NCI-H2196 treated with DMSO at 0.1 percent for 48 hours (cell line): ENCODE measurements around the gene FOXP3.
A peak's percentile ranks its signal among the peaks of the same experiment; 100 is the strongest.

ENCODE experiments used
- DNase-seq: peaks from one replicate; lab custom pipeline; 2025; ENCODE audit not compliant: unreplicated experiment; lab: John Stamatoyannopoulos, UW

The FOXP3 gene

DNA sequence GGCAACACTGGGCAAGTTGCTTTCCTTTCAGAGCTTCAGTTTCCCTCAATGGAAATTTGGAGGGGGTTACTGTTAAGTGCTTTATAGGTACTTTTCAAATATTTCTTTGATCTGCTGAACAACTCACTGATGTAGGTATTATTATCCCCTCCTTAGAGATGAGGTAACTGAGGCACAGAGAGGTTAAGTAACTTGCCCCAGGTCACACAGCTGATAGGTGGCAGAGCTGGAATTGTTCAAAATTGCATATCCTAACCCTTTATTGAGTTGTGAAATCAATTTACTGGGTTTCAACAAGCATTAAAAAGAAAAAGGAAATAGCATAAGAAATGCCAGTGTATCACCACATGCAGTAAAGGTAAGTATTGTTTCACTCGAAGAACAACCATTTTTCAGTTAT lies 11.7 kb upstream of the FOXP3 start:
- no peak for DNase-seq

DNA sequence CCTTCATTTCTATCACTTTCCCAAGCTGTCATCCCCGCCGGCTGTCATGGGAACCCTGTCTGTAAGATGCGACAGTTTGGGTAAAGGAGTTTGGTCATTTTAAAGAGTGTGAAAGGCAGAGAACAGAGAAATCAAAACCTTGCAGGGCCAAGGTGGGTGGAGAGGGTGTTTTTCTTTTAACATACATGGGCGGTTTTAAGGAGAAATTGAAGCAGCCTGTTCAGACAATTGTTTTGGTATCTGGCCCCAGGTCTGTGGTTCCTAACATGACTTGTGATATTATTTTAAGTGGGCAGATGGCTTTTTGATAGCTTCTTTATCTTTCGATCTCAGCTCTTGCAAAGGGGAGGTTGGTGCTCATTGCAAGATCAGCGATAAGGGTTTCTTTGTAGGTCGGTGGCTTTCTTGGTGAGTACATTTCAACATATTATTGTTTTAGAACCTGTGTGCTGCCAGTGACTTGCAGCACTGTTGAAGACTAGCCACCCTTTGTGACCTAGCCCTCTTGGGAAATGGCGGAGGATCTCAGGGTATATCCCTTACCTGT lies 8.7 kb upstream of the FOXP3 start:
- no peak for DNase-seq

DNA sequence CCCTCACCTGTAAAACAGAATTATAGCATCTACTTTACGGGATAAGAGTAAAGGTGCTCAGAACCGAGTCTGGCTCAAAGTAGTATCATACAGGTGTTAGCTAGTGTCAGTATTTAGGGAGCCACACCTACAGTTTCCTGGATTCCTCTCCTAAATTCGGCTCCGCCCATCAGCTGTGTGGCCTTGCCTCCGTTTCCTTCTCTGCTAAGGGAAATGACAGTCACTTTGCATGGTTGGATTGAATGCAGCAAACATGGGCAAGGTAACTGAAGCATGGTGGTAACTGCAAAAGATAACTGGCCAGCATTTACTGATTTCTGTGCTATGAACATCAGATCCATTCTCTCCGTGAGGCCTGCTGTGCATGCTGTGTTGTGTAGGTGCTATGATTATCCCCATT lies 7.9 kb upstream of the FOXP3 start:
- no peak for DNase-seq

DNA sequence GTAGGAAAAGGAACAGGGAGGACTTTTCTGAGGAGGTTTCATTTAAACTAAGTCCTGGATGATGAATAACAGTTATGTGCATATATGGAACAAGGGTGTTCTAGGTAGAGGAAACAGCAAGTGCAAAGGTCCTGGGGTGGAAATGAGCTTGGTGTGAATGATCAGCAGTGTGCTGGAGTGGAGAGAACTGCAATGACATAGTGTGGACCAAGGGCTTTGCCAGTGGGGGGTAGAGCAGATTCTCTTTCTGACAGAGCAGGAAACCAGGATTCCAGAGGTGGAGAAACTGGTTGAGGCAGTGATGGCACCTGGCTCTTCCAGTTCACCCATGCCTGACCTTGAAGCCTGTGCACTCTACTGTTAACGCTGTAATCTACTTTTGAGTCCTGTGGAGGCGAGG lies 6.8 kb upstream of the FOXP3 start:
- no peak for DNase-seq

DNA sequence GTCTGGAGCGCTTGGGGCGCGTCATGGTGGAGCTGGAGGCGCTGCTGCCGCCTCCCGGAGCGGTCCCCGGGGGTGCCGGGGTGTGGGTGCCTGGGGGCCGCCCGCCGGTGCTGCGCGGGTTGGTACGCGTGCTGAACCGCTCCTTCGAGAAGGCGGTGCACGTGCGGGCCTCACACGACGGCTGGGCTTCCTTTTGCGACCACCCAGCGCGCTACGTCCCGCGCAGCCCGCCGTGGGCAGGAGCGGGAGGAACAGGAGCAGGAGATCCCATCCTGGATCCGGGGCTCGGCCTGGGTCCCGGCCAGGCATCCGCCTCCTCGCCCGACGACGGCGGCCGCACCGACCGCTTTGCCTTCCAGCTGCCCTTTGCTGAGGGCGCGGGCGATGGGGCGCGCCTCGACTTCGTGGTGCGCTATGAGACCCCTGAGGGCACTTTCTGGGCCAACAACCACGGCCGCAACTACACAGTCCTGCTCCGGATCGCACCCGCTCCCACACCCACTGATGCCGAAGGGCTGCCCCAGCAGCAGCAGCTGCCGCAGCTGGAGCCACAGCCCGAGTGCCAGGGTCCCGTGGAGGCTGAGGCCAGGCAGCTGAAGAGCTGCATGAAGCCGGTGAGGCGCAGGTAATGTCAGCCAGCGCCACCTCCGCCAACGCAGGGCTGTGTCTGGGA lies 5.9 kb upstream of the FOXP3 start:
- DNase-seq, result no peak

DNA sequence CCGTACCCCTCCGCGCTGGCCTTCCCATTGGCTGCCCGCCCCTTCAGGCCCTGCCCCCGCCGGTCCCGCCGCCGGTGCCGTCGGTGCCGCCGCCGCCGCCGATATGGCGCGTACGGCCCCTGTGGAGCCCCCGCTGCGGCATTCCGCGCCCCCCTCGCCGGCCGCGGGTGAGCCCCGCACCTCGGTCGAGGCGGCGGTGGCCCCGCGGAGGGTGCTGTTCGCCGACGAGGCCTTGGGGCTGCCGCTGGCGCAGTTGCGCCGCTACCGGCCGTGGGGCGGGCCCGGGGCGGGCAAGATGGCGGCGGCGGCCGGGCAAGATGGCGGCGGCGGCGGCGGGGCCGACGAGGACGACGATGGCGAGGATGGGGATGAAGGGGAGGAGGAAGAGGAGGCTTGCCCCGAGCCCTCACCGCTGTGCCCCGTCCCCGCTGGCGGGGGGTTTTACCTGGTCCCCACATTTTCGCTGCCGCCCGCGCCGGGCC lies 5.3 kb upstream of the FOXP3 start, which contains the start of gene PPP1R3F:
Gene PPP1R3F, plus strand, starts transcription at position 27 of the 482 bp plus-strand sequence. Its CDS starts 77 bp downstream, at position 104.
- no peak for DNase-seq

DNA sequence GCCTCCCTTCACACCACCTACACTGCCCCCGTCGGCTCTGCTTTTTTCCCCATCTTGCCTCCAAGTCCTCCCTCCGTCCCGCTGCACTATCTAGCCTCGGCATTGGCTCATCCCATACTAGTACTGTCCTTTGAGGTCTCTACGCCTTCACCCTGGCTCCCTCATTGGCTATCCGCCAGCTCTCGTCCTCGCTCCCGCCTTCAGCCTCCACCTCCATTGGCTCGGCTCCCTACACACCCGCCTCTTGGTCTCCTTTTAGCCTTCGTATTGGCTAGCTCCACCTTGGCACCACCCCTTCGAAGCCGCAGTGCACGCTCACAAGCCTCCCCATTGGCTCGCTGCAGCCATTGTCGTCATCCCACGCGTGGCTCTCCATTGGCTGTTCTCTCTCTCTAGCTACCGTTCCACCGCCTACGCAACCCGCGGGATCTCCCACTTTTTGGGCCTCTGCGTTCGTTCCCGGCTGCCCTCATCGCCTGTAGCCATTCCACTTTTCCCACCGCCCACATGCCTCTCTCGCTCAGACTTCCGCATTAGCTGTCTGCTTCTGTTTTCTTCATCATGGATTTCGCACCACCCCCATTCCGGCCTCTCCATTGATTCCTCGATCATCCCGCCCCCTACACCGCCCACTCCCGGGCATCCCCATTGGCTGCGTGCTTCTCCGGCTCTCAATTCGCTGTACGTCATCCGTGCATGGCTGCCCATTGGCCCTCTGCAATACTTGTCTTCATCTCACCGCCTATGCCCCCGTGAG lies 4.7 kb upstream of the FOXP3 start:
- peak; percentile 93 for DNase-seq

DNA sequence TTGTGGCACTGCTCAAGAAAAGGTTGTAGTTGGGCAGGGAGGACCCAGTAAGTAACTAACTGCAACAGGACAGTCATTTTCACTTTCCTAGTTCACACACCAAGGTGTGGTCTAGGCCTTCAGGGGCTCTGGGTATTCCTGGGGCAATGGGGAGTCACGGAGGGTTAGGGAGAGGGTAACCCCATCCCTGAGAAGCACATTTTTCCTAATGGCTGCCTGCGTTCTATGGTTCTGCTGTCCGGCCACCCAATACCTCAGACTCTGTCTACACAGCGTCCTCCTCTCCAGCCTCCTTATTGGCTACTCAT lies 4.1 kb upstream of the FOXP3 start:
- DNase-seq, result no peak

DNA sequence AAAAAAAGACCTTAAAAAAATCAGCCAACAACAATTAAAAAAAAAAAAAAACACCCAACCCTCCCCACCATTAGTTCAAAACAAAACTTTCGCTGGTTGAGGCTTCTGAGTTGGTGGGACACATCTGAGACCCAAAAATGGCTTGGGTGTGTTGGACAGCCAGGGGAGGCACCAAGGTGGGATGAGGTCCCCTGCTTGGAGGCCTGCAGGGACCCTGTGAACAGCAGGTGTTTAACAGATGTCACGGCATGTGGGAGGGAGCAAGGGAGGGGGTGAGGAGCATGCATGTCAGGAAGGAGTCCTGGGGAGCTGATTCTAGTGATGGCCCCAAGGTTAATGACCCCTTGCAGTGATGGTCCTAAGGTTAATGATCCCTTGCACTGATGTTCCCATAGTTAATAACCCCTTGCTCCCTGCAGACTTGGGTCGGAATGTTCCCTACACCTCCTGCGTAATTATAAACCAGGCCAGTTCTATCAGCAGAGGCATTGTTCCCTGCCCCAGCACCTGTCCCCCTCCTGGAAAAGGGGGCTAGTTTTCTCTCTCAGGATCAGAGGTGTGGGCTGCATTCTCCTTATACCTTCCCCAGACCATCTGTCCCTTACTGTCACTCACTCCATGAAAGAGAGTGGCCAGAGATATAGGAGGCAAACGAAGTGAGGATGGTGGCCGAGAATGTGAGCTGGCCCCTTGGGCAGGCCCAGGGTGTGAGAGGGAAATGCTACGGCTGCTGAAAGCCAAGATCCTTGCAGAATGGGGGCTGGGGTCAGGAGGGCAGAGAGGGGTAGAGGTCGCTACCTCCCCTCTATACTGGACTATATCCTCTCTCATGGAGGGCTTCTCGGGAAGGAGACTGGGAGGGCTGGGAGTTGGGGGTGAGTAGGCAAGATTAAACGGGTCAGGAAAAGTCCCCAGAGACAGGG lies 2.3 kb upstream of the FOXP3 start:
- DNase-seq, result no peak

DNA sequence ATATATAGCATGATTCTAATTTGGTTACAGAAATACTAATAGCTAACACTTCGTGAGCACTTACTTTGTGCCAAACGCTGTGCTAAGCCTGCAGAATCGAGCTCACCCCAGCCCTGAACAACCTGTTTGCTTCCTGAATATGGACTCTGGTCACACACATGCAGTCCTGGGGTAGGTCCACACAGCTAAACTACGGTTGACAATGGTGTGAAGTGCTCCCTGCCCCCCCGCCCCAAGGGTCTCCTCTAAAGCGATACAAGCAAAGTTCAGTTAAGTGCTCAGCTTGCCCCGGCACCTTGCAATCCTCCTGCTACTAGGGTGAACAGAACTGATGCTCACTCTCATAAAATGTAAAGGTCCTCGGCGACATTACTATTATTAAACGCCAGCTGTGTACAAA lies 879 bp downstream of the FOXP3 start:
- DNase-seq, result no peak

DNA sequence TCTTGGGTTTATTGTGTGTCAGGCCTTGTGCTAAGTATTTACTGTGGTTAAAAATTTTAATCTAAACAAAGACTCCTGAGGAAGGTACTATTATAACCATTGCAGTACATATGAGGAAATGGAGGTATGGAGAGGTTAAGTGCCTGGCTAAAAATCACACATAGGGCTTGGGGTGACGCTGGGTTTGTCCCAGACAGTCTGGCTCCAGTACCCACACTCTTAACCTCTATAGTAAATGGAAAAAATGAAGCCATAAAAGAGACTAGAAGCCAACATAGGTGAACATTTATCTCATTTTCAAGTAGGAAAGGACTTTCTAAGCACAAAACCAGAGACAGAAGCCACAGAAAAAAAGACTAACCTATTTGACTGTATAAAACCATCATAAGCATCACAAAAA lies 1.9 kb downstream of the FOXP3 start:
- DNase-seq, result no peak

DNA sequence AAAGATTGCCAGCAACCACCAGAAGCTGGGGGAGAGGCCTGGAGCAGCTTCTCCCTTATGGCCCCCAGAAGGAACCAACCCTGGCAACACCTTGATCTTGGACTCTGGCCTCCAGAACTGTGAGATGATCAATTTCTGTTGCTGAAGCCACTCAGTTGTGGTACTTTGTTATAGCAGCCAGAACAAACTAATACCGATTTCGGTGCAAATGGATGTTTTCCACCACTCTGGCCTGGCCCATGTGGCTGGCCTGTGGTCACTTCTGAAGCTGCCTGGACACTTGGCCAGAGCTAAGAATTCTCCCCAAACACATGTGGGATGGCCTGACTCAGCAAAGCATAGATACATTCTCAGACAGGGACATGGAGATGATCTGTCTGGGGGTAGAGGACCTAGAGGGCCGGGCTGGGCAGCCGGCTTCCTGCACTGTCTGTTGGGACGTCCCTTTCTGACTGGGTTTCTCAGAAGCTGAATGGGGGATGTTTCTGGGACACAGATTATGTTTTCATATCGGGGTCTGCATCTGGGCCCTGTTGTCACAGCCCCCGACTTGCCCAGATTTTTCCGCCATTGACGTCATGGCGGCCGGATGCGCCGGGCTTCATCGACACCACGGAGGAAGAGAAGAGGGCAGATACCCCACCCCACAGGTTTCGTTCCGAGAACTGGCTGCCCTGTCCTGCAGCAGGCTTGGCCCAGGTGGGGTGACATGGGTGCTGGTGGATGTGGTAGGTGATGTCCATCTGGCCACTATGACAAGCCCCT lies 4.1 kb downstream of the FOXP3 start:
- DNase-seq, result no peak

DNA sequence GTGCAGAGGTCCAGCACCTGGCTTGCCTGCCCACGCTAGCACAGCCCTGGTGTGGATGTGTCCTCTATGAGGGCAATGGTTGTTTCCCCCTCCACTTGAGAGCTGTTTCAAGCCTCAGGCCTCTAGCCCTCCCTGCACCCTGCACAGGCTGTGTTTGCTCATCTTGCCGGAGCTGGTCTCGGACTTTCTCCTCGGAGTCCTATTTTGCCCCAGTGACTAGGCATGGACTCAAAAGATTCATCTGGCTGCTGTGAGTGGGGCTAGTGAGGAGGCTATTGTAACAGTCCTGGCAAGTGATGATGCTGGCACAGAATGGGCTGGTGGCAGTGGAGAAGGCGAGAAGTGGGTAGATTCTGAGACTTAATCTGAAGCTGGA lies 5.8 kb downstream of the FOXP3 start:
- DNase-seq, result no peak

DNA sequence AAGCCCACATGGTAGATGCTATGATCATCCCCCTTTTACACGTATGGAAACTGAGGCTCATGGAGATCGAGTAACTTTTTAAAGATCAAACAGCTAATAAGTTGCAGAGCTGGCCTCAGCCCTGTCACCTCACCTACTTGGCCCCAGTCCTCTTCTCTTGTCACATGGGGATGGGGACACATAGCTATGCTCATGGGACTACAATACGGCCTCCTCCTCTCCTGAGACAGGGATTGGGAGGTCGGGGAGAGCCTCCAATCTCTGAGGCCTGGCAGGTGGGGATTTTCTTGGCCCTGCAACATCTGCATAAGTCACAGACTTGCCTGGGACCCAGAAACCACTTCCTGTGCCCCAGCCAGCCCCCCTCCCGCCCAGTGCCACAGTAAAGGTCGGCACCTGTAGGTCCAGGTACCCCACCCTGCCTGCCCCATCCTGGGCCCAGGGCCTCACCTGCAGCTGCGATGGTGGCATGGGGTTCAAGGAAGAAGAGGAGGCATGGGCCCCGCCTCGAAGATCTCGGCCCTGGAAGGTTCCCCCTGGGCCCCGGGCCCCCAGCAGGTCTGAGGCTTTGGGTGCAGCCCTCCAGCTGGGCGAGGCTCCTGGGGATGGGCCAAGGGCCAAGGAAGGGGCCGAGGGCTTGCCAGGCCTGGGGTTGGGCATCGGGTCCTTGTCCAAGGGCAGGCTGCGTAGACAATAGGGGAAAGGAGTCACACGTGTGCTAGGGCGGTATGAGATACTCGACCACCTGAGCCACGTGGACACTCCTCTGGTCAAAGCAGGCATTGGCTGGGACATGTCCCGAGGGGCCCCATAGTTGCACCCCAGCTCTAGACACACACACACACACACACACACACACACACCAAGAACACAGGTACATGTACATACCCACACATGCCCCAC lies 6.4 kb downstream of the FOXP3 start:
- no peak for DNase-seq

DNA sequence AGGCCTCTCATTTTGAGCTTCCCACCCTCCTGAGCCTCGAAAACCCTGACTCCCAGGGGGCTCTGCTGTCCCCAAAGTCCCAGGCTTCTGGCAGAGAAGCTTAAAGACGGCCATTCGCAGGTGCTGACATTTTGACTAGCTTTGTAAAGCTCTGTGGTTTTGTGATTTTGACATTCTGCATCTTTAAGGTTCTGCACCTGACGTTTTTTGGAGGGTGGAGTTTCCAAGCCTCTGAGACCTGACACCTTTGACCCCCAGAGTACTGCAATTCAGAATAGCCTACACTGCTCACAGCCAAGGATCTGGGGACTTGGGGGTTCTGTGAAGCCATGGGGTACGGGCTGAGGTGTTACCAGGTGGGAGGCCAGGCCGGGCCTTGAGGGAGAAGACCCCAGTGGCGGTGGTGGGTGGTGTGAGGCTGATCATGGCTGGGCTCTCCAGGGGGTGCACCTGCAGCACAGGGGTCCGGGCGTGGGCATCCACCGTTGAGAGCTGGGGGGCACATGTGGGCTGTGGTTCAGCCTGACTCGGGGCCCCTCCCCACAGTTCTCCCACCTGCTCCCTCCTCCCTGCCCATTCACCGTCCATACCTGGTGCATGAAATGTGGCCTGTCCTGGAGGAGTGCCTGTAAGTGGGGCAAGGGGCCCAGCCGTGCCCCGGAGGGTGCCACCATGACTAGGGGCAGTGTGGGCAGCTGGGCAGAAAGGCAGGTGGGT lies 7.3 kb downstream of the FOXP3 start:
- DNase-seq, result no peak

DNA sequence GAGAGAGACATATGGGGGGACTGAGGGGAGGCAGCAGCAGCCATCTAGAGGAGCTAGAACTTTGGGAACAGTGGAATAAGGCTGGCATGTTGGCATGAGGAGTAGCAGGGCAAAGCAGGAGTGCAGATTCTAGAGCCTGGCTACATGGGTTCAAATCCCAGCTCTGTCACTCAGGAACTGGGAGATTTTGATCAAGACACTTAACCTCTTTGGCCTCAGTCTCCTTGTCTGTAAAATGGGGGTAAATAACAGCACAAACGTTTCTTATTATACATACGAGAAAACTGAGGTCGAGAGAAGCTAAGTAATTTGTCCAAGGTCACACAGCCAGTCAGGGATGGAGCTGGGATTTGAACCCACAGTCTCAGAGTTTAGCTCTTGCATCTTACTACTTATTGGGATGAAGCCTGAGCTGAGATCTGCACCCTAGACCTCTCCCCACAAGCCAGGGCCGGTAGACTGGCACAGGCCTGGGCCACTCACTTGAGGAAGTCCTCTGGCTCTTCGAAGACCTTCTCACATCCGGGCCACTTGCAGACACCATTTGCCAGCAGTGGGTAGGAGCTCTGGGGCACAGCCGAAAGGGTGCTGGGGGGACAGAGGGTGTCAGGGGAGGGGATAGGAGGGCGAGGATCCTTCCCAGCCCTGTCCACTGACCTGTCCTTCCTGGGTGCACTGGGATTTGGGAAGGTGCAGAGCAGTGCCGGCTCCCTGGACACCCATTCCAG lies 8.1 kb downstream of the FOXP3 start:
- DNase-seq, result no peak

DNA sequence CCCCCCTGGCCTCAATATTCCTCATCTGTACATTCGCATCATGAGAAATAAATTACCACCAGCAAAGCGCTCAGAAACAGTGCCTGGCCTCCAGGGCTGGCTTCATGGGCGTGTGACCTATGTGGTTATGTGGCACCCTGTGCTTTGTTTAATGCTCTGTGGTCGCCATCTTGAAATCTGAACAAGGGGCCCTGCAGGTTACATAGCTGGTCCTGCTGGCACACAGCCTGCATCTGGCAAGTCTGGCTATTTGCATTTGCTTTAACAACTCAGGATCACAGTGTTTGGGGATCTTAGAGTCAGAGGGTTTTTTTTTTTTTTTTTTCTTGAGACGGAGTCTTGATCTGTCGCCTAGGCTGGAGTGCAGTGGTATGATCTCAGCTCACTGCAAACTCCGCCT lies 9.9 kb downstream of the FOXP3 start:
- no peak for DNase-seq

DNA sequence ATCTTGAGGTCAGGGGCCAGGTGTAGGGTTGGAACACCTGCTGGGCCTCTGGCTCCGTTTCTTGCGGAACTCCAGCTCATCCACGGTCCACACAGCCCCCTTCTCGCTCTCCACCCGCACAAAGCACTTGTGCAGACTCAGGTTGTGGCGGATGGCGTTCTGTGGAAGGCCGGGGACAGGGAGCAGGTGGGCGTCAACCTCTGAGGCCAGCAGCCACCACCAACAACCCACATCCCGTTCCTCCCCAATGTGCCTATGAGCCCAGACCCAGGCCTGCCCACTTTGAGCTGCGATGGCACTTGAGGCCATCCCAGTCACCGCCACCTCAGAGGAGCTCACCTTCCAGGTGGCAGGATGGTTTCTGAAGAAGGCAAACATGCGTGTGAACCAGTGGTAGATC lies 13.2 kb downstream of the FOXP3 start:
- no peak for DNase-seq
